Measurements from ENCODE around the gene LRRC4C. TPM values are rescaled to one million over a fixed set of nuclear protein-coding genes. Genes with fewer than 3 reads are reported as not detected.

LRRC4C gene
- total and polyA plus RNA-seq, 12 donors, result 0.15 to 0.93 (median 0.40) TPM

DNA sequence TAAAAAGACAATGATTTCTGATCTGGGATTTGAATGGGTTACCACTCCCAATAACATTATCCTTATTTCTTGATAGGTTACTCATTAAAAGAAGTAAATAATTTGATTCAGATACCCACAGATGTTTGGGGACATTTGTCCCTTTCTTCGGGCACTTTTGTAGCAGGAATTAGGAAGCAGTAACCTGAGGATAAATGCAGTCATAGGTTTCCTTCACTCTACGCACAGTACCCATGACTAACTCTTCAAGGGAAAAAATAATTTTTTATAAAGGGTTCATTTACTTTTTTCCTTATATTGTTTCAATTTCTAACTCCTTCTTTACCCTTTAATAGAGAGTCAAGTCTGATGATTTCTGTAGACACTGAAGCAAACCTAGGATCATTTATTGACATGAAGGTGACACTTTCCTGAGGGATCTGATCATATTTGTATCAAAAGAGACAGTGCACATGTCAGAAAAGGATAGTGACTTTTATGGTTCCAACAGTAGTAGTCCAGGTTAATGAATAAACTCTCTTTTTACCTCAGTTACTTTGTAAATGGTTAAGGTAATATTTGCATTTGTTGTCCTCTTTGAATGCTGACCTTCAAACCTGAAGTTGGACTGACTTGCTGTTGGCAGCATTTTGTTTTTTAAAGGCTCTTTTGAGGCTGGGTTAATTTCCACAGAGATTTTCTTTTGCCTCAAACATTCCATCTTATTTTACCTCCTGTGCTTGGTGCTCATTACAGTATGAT lies 1072.0 kb downstream of the LRRC4C start:
- intact Hi-C loops (cut with DNase I), result no loop called here

DNA sequence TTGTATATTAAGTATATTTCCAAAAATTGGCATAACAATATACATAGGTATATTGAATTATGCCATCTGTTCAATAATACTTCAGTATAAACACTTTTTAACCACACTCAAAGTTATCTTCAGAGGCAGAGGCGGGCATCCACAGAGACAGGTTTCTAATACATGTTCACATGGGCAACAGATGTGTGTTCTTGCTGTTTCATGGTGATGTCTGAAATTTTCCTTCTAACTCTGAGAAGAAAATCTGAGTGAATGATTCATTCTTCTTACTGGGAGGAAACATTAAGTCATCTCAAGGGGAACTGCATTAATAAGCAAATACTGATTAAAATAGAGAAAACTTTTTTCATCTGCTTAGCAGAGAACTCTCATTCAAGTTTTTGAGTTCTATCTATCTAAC lies 1074.5 kb downstream of the LRRC4C start:
- no peaks in the 10 kb centered on the region for H3K27me3 ChIP-seq
- no peak overlapping the region for H3K27ac ChIP-seq
- no peak for ATAC-seq
- H3K4me1 ChIP-seq, result no peaks in the 10 kb centered on the region
- DNase-seq, result no peak
- H3K4me3 ChIP-seq, result no peak overlapping the region
- H3K36me3 ChIP-seq, result no peaks in the 10 kb centered on the region
- TF ChIP-seq CTCF (IDR thresholded peaks at IDR 0.05), result no peak
- intact Hi-C loops (cut with DNase I), result no loop called here
- H3K9me3 ChIP-seq, result no peaks in the 10 kb centered on the region
- 70 to 85% methylated on average over 1 of the region's 1 CpG for WGBS, 2 donors

More for the DNA sequence above, 1072.0 kb downstream of the LRRC4C start:
- no peak for DNase-seq
- Histone ChIP-seq H3K27me3 (no peaks in the 10 kb centered on the region), H3K27ac (no peak overlapping the region), H3K9me3 (no peaks in the 10 kb centered on the region), H3K4me3 (no peak overlapping the region), H3K36me3 (no peaks in the 10 kb centered on the region), H3K4me1 (no peaks in the 10 kb centered on the region)
- WGBS, 2 donors, result 82 to 88% methylated on average over 2 of the region's 2 CpGs
- ATAC-seq, result no peak
- no peak for TF ChIP-seq CTCF (IDR thresholded peaks at IDR 0.05)

- intact Hi-C loops (cut with DNase I), result no loop called here
- 86 to 87% methylated on average over 3 of the region's 3 CpGs for WGBS, 2 donors
- no peaks in the 10 kb centered on the region for H3K27me3 ChIP-seq
Observed at GRCh38 chr11:40381481-40381880, 1078.0 kb downstream of the LRRC4C start.

DNA sequence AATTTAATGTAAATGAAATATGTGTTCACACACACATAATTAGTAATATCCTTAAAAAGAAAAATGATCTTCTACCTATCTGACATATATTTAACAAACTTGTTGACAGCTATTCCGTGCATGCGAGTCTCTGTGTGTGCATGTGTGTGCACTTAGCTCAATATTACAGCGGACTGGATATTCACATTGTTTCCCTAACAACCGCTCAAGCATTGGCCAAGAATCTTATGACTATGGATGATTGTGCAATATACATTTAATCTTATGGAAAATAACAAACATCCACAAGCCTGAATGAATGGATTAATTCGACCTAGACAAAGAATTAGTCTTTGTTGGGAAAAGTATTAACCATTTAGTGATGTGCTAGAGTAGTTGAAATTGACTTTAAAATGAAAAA lies 1078.6 kb downstream of the LRRC4C start:
- Histone ChIP-seq H3K36me3 (no peaks in the 10 kb centered on the region), H3K27me3 (no peaks in the 10 kb centered on the region), H3K9me3 (no peaks in the 10 kb centered on the region), H3K4me1 (no peaks in the 10 kb centered on the region), H3K4me3 (no peak overlapping the region), H3K27ac (no peak overlapping the region)
- intact Hi-C loops (cut with DNase I), result no loop called here
- no peak for TF ChIP-seq CTCF (IDR thresholded peaks at IDR 0.05)
- DNase-seq (no peak), ATAC-seq (no peak)
- WGBS, 2 donors, result 59 to 63% methylated on average over 5 of the region's 5 CpGs

More at GRCh38 chr11:40381481-40381880, 1078.0 kb downstream of the LRRC4C start:
- no peak for DNase-seq
- no peaks in the 10 kb centered on the region for H3K4me1 ChIP-seq
- ATAC-seq, result no peak
- no peak for TF ChIP-seq CTCF (IDR thresholded peaks at IDR 0.05)
- H3K27ac ChIP-seq, result no peak overlapping the region
- no peaks in the 10 kb centered on the region for H3K9me3 ChIP-seq
- no peaks in the 10 kb centered on the region for H3K36me3 ChIP-seq
- H3K4me3 ChIP-seq, result no peak overlapping the region
